ENCODE results near the gene JAKMIP2. TPM values are rescaled to one million over a fixed set of nuclear protein-coding genes. Genes with fewer than 3 reads are reported as not detected.

The JAKMIP2 gene
- total RNA-seq, 1 experiment from 2014 or later: not detected

DNA sequence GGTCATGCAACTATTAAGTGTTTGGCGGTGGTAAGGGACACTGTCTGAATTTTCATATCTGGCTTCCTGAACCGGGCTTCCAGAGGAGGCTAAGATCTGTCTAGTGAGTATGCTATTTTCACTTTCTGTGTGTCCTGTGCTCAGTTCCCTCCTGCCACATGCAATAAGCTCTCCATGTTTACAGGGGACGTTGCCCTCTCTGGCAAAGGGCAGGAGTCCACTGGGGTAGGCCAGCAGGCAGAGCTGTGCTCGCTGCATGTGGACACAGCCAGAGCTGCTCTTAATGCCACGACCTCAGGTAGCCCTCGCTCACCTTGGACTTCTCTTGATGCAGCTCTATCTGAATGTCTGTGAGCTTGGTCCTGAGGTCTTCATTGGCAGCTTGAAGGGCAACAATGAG is 111.2 kb downstream of the JAKMIP2 start:
- ChIA-PET CTCF (interaction anchor here (0.6 kb wide), 1 partner anchor 98 kb away, joined by 3 read pairs; no protein-coding TSS in a partner anchor), POLR2A (no interaction called here)
- H3K27ac ChIP-seq (ENCODE audit: low read length): no peak overlapping the region
- intact Hi-C loops (cut with micrococcal nuclease; ENCODE audit: unreplicated experiment): loop anchor here (5.0 kb wide), 1 partner anchor 44 kb away; no protein-coding TSS in a partner anchor
- no peaks in the 10 kb centered on the region for H3K4me1 ChIP-seq (ENCODE audit: control insufficient read depth, insufficient read depth, low read length)
- H3K9me3 ChIP-seq (ENCODE audit: control insufficient read depth, insufficient read depth, low read depth, low read length): no peaks in the 10 kb centered on the region
- BruUV-seq (replicated peaks): no TSS peak
- in situ Hi-C loops (cut with HindIII; ENCODE audit: low pct_unique_long_range_greater_than_20kb, low sequenced_read_pairs): no loop called here
- H3K36me3 ChIP-seq (ENCODE audit: control insufficient read depth, insufficient read depth, low read length): no peaks in the 10 kb centered on the region
- H3K4me3 ChIP-seq (ENCODE audit: low read depth in 2 of 2, low read length in 2 of 2): no peak overlapping the region
- DNase-seq (ENCODE audit: low read depth, low spot score): no peak
- no peak for ATAC-seq
- H3K27me3 ChIP-seq (ENCODE audit: control insufficient read depth, insufficient read depth, low read length): no peaks in the 10 kb centered on the region
- no peak for TF ChIP-seq POLR2AphosphoS5 (IDR thresholded peaks at IDR 0.05; ENCODE audit: low read depth, low read length)

DNA sequence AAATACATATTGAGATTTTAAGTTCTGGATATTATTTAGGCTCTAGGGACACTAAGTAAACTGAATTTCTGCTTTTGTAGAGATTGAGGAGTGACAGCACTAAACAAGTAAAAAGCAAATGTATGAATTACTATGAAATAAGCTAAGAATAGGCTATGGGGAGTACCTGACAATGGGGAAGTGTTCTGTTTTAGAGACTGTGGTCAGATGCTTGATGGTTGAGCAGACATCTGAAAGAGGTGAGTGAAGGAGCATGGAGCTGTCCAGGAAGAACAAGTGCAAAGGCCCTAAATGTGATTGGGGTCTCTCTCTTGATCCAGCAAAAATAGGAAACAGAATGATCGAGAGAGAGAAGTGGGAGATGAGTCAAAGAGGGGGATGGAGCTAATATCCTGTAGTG is 111.7 kb downstream of the JAKMIP2 start:
- H3K4me3 ChIP-seq (ENCODE audit: low read depth in 2 of 2, low read length in 2 of 2): no peak overlapping the region
- H3K36me3 ChIP-seq (ENCODE audit: control insufficient read depth, insufficient read depth, low read length): no peaks in the 10 kb centered on the region
- TF ChIP-seq, protein P1, sequence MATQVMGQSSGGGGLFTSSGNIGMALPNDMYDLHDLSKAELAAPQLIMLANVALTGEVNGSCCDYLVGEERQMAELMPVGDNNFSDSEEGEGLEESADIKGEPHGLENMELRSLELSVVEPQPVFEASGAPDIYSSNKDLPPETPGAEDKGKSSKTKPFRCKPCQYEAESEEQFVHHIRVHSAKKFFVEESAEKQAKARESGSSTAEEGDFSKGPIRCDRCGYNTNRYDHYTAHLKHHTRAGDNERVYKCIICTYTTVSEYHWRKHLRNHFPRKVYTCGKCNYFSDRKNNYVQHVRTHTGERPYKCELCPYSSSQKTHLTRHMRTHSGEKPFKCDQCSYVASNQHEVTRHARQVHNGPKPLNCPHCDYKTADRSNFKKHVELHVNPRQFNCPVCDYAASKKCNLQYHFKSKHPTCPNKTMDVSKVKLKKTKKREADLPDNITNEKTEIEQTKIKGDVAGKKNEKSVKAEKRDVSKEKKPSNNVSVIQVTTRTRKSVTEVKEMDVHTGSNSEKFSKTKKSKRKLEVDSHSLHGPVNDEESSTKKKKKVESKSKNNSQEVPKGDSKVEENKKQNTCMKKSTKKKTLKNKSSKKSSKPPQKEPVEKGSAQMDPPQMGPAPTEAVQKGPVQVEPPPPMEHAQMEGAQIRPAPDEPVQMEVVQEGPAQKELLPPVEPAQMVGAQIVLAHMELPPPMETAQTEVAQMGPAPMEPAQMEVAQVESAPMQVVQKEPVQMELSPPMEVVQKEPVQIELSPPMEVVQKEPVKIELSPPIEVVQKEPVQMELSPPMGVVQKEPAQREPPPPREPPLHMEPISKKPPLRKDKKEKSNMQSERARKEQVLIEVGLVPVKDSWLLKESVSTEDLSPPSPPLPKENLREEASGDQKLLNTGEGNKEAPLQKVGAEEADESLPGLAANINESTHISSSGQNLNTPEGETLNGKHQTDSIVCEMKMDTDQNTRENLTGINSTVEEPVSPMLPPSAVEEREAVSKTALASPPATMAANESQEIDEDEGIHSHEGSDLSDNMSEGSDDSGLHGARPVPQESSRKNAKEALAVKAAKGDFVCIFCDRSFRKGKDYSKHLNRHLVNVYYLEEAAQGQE (IDR thresholded peaks at IDR 0.05; ENCODE audit: insufficient read depth in 1 of 2, low read depth in 2 of 2, low read length in 1 of 2): no peak
- TF ChIP-seq TCF7L2 (IDR thresholded peaks at IDR 0.05; ENCODE audit: low read depth, low read length) (no peak), POLR2AphosphoS5 (IDR thresholded peaks at IDR 0.05; ENCODE audit: low read depth, low read length) (no peak), SIN3A (IDR thresholded peaks at IDR 0.05; ENCODE audit: borderline replicate concordance, insufficient read depth, low read depth, low read length) (no peak)
- TF ChIP-seq, protein P2, sequence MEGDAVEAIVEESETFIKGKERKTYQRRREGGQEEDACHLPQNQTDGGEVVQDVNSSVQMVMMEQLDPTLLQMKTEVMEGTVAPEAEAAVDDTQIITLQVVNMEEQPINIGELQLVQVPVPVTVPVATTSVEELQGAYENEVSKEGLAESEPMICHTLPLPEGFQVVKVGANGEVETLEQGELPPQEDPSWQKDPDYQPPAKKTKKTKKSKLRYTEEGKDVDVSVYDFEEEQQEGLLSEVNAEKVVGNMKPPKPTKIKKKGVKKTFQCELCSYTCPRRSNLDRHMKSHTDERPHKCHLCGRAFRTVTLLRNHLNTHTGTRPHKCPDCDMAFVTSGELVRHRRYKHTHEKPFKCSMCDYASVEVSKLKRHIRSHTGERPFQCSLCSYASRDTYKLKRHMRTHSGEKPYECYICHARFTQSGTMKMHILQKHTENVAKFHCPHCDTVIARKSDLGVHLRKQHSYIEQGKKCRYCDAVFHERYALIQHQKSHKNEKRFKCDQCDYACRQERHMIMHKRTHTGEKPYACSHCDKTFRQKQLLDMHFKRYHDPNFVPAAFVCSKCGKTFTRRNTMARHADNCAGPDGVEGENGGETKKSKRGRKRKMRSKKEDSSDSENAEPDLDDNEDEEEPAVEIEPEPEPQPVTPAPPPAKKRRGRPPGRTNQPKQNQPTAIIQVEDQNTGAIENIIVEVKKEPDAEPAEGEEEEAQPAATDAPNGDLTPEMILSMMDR (IDR thresholded peaks at IDR 0.05): no peak
- ATAC-seq (no peak), DNase-seq (ENCODE audit: low read depth, low spot score) (no peak)
- BruUV-seq (replicated peaks): no TSS peak
- in situ Hi-C loops (cut with HindIII; ENCODE audit: low pct_unique_long_range_greater_than_20kb, low sequenced_read_pairs): no loop called here
- H3K27ac ChIP-seq (ENCODE audit: low read length): no peak overlapping the region
- H3K4me1 ChIP-seq (ENCODE audit: control insufficient read depth, insufficient read depth, low read length): no peaks in the 10 kb centered on the region
- ChIA-PET POLR2A (no interaction called here), CTCF (no interaction called here)
- intact Hi-C loops (cut with micrococcal nuclease; ENCODE audit: unreplicated experiment): loop anchor here (5.0 kb wide), 1 partner anchor 44 kb away; no protein-coding TSS in a partner anchor
- no peaks in the 10 kb centered on the region for H3K27me3 ChIP-seq (ENCODE audit: control insufficient read depth, insufficient read depth, low read length)
- H3K9me3 ChIP-seq (ENCODE audit: control insufficient read depth, insufficient read depth, low read depth, low read length): no peaks in the 10 kb centered on the region

DNA sequence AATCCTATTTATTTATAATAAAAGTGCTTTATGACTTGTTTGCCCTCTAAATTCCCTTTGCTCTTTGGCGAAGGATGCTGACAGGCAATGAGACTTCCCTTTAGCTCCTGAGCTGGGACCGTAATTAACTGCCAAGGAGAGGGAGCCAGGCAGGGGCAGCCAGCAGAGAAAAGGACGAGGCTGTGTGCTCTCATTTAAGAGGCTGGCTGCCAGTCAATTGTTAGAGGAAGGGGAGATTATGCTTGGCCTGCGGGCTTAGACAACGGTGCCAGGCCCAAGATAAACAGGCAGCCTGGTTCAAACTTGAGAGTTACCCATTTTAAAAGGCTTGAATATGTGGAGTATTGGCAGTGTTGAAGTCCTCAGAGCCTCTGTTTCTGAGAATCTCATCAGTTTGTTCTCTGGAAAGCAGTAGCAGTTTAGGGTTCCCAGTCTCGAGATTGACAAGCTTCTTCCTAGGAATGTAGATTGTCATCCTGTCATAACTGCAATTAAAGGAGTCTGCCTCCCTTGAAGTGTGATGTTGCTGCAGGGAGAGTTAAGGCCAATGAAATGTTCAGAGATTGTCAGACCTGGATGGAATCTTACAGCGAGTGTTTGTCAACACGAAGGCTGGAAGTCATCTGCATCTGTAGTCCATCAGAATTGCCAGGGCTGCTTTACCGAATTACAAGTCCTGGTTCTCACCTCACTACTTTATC is 113.2 kb downstream of the JAKMIP2 start:
- no TSS peak for BruUV-seq (replicated peaks)
- no peaks in the 10 kb centered on the region for H3K4me1 ChIP-seq (ENCODE audit: control insufficient read depth, insufficient read depth, low read length)
- POLR2A ChIA-PET: no interaction called here
- H3K27me3 ChIP-seq (ENCODE audit: control insufficient read depth, insufficient read depth, low read length): no peaks in the 10 kb centered on the region
- no peak for DNase-seq (ENCODE audit: low read depth, low spot score)
- H3K36me3 ChIP-seq (ENCODE audit: control insufficient read depth, insufficient read depth, low read length): no peaks in the 10 kb centered on the region
- H3K4me3 ChIP-seq (ENCODE audit: low read depth in 2 of 2, low read length in 2 of 2): no peak overlapping the region
- TF ChIP-seq POLR2AphosphoS5 (IDR thresholded peaks at IDR 0.05; ENCODE audit: low read depth, low read length): no peak
- TF ChIP-seq, protein P1 (IDR thresholded peaks at IDR 0.05; ENCODE audit: insufficient read depth in 1 of 2, low read depth in 2 of 2, low read length in 1 of 2): no peak
- no peak for TF ChIP-seq TCF7L2 (IDR thresholded peaks at IDR 0.05; ENCODE audit: low read depth, low read length)
- TF ChIP-seq, protein P2 (IDR thresholded peaks at IDR 0.05): no peak
- TF ChIP-seq SIN3A (IDR thresholded peaks at IDR 0.05; ENCODE audit: borderline replicate concordance, insufficient read depth, low read depth, low read length): no peak
- no peak for ATAC-seq
- intact Hi-C loops (cut with micrococcal nuclease; ENCODE audit: unreplicated experiment): no loop called here
- CTCF ChIA-PET: no interaction called here
- H3K9me3 ChIP-seq (ENCODE audit: control insufficient read depth, insufficient read depth, low read depth, low read length): no peaks in the 10 kb centered on the region
- in situ Hi-C loops (cut with HindIII; ENCODE audit: low pct_unique_long_range_greater_than_20kb, low sequenced_read_pairs): no loop called here
- H3K27ac ChIP-seq (ENCODE audit: low read length): no peak overlapping the region

Data from Panc1 (cell line).